ENCODE data around the gene ARMC5. TPM values are rescaled to one million over a fixed set of nuclear protein-coding genes. Genes with fewer than 3 reads are reported as not detected.

Gene ARMC5
- polyA plus RNA-seq, 1 donor from 2014 or later: 27.6 TPM

DNA sequence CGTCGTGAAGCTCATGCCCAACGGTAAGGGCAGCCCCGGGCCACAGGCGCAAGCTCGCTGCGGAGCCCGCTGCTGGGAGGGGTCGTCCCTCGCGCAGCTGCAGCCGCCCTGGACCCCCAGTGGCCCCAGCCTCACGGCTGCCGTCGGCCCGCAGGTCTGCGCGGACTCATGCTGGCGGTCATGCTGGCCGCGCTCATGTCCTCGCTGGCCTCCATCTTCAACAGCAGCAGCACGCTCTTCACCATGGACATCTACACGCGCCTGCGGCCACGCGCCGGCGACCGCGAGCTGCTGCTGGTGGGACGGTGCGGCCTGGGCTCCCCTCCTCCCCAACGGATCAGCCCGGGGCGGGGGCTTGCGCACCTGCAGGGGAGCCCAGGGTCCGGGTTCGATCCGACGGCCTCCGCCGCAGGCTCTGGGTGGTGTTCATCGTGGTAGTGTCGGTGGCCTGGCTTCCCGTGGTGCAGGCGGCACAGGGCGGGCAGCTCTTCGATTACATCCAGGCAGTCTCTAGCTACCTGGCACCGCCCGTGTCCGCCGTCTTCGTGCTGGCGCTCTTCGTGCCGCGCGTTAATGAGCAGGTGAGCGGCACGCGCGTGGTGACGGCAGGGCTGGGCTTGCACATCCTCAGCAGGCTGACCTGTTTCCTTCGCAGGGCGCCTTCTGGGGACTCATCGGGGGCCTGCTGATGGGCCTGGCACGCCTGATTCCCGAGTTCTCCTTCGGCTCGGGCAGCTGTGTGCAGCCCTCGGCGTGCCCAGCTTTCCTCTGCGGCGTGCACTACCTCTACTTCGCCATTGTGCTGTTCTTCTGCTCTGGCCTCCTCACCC, 29.4 kb downstream of the ARMC5 start:
- Histone ChIP-seq H3F3A (ENCODE audit: insufficient read depth, low read length, poor library complexity, severe bottlenecking) (no peaks in the 10 kb centered on the region), H2AFZ (ENCODE audit: low read depth, low read length) (no peak overlapping the region), H3K79me2 (replicated peaks; ENCODE audit: insufficient read depth, low read length) (no peaks in the 10 kb centered on the region), H4K20me1 (ENCODE audit: insufficient read depth) (no peaks in the 10 kb centered on the region), H3K27ac (ENCODE audit: low read length) (no peak overlapping the region), H3K9ac (ENCODE audit: low read length) (peak overlapping the region; percentile 27), H3K9me2 (ENCODE audit: insufficient read depth, low read length) (no peaks in the 10 kb centered on the region), H3K9me3 (ENCODE audit: low read length) (no peaks in the 10 kb centered on the region), H3K27me3 (ENCODE audit: insufficient read depth, low read depth, low read length) (peaks cover 39% of the 10 kb centered on the region), H3K4me2 (ENCODE audit: low read length) (peak overlapping the region; percentile 52), H3K36me3 (ENCODE audit: insufficient read depth, low read length) (no peaks in the 10 kb centered on the region), H3K4me3 (ENCODE audit: low read length) (peak overlapping the region; percentile 74)
- TF ChIP-seq SMC3 (conservative IDR thresholded peaks at IDR 0.05; ENCODE audit: poor library complexity): no peak
- no peak for TF ChIP-seq RAD21 (conservative IDR thresholded peaks at IDR 0.05)
- TF ChIP-seq EZH2 (IDR thresholded peaks at IDR 0.05; ENCODE audit: borderline replicate concordance, insufficient read depth, low read length, poor library complexity, severe bottlenecking): no peak
- no peak for TF ChIP-seq POLR2AphosphoS5 (IDR thresholded peaks at IDR 0.05)
- TF ChIP-seq, protein P1, sequence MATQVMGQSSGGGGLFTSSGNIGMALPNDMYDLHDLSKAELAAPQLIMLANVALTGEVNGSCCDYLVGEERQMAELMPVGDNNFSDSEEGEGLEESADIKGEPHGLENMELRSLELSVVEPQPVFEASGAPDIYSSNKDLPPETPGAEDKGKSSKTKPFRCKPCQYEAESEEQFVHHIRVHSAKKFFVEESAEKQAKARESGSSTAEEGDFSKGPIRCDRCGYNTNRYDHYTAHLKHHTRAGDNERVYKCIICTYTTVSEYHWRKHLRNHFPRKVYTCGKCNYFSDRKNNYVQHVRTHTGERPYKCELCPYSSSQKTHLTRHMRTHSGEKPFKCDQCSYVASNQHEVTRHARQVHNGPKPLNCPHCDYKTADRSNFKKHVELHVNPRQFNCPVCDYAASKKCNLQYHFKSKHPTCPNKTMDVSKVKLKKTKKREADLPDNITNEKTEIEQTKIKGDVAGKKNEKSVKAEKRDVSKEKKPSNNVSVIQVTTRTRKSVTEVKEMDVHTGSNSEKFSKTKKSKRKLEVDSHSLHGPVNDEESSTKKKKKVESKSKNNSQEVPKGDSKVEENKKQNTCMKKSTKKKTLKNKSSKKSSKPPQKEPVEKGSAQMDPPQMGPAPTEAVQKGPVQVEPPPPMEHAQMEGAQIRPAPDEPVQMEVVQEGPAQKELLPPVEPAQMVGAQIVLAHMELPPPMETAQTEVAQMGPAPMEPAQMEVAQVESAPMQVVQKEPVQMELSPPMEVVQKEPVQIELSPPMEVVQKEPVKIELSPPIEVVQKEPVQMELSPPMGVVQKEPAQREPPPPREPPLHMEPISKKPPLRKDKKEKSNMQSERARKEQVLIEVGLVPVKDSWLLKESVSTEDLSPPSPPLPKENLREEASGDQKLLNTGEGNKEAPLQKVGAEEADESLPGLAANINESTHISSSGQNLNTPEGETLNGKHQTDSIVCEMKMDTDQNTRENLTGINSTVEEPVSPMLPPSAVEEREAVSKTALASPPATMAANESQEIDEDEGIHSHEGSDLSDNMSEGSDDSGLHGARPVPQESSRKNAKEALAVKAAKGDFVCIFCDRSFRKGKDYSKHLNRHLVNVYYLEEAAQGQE (IDR thresholded peaks at IDR 0.05; ENCODE audit: borderline replicate concordance): no peak
- TF ChIP-seq EP300 (conservative IDR thresholded peaks at IDR 0.05; ENCODE audit: poor library complexity, severe bottlenecking): no peak
- TF ChIP-seq TAF1 (IDR thresholded peaks at IDR 0.05; ENCODE audit: low read depth): no peak
- no peak for TF ChIP-seq MXI1 (conservative IDR thresholded peaks at IDR 0.05; ENCODE audit: poor library complexity, severe bottlenecking)
- TF ChIP-seq, protein P2, sequence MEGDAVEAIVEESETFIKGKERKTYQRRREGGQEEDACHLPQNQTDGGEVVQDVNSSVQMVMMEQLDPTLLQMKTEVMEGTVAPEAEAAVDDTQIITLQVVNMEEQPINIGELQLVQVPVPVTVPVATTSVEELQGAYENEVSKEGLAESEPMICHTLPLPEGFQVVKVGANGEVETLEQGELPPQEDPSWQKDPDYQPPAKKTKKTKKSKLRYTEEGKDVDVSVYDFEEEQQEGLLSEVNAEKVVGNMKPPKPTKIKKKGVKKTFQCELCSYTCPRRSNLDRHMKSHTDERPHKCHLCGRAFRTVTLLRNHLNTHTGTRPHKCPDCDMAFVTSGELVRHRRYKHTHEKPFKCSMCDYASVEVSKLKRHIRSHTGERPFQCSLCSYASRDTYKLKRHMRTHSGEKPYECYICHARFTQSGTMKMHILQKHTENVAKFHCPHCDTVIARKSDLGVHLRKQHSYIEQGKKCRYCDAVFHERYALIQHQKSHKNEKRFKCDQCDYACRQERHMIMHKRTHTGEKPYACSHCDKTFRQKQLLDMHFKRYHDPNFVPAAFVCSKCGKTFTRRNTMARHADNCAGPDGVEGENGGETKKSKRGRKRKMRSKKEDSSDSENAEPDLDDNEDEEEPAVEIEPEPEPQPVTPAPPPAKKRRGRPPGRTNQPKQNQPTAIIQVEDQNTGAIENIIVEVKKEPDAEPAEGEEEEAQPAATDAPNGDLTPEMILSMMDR (IDR thresholded peaks at IDR 0.05; ENCODE audit: poor library complexity, severe bottlenecking): no peak

DNA sequence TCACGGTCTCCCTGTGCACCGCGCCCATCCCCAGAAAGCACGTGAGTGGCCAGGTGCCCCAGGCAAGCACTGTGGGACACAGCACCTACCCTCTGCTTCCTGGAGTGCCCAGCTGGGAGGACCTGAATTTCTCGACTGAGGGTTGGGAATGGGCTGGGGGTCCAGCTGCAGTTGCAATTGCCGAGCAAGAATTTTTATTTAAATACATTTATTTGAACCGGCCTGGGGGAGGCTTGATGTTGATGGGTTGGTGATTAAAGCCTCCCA, 29.9 kb downstream of the ARMC5 start:
- TF ChIP-seq, protein P1 (IDR thresholded peaks at IDR 0.05; ENCODE audit: borderline replicate concordance): no peak
- TF ChIP-seq, protein P2 (IDR thresholded peaks at IDR 0.05; ENCODE audit: poor library complexity, severe bottlenecking): no peak
- TF ChIP-seq EP300 (conservative IDR thresholded peaks at IDR 0.05; ENCODE audit: poor library complexity, severe bottlenecking): no peak
- no peak for TF ChIP-seq POLR2AphosphoS5 (IDR thresholded peaks at IDR 0.05)
- no peak for TF ChIP-seq EZH2 (IDR thresholded peaks at IDR 0.05; ENCODE audit: borderline replicate concordance, insufficient read depth, low read length, poor library complexity, severe bottlenecking)
- TF ChIP-seq RAD21 (conservative IDR thresholded peaks at IDR 0.05): no peak
- no peak for TF ChIP-seq TAF1 (IDR thresholded peaks at IDR 0.05; ENCODE audit: low read depth)
- TF ChIP-seq MXI1 (conservative IDR thresholded peaks at IDR 0.05; ENCODE audit: poor library complexity, severe bottlenecking): no peak
- TF ChIP-seq SMC3 (conservative IDR thresholded peaks at IDR 0.05; ENCODE audit: poor library complexity): no peak
- Histone ChIP-seq H3K9ac (ENCODE audit: low read length) (no peak overlapping the region), H3K4me2 (ENCODE audit: low read length) (no peak overlapping the region), H4K20me1 (ENCODE audit: insufficient read depth) (no peaks in the 10 kb centered on the region), H2AFZ (ENCODE audit: low read depth, low read length) (no peak overlapping the region), H3K9me2 (ENCODE audit: insufficient read depth, low read length) (no peaks in the 10 kb centered on the region), H3K4me3 (ENCODE audit: low read length) (no peak overlapping the region), H3F3A (ENCODE audit: insufficient read depth, low read length, poor library complexity, severe bottlenecking) (no peaks in the 10 kb centered on the region), H3K9me3 (ENCODE audit: low read length) (no peaks in the 10 kb centered on the region), H3K79me2 (replicated peaks; ENCODE audit: insufficient read depth, low read length) (no peaks in the 10 kb centered on the region), H3K27ac (ENCODE audit: low read length) (no peak overlapping the region), H3K36me3 (ENCODE audit: insufficient read depth, low read length) (no peaks in the 10 kb centered on the region), H3K27me3 (ENCODE audit: insufficient read depth, low read depth, low read length) (peaks cover 39% of the 10 kb centered on the region)

Data from neural cell (in vitro differentiated cells).